ENCODE results near the gene SORCS2. TPM values are rescaled to one million over a fixed set of nuclear protein-coding genes. Genes with fewer than 3 reads are reported as not detected.

The SORCS2 gene
- total RNA-seq, 2 donors from 2014 or later = 1.0 to 4.4 TPM

- no peak for TF ChIP-seq CTCF (IDR thresholded peaks at IDR 0.05)
- no peak for TF ChIP-seq POLR2A (IDR thresholded peaks at IDR 0.05)
- TF ChIP-seq POLR2AphosphoS5 (IDR thresholded peaks at IDR 0.05) = no peak
- Histone ChIP-seq H3K4me3 (no peak overlapping the region), H3K9me3 (no peaks in the 10 kb centered on the region), H3K4me1 (replicated peaks) (no peaks in the 10 kb centered on the region), H3K27me3 (replicated peaks; ENCODE audit: insufficient read depth) (peaks cover 2% of the 10 kb centered on the region), H3K36me3 (no peaks in the 10 kb centered on the region), H3K27ac (no peak overlapping the region)
- 92% methylated on average over 4 of the region's 4 CpGs for WGBS
- no peak for DNase-seq (ENCODE audit: low spot score)
- intact Hi-C loops (cut with DNase I) = loop anchor here (10.0 kb wide), 1 partner anchor 274 kb away; the partner anchor contains the start of gene SORCS2
Measured at GRCh38 chr4:7469023-7469422, 276.7 kb downstream of the SORCS2 start.

- no peak for DNase-seq (ENCODE audit: low spot score)
- Histone ChIP-seq H3K4me1 (replicated peaks) (no peaks in the 10 kb centered on the region), H3K9me3 (no peaks in the 10 kb centered on the region), H3K27me3 (replicated peaks; ENCODE audit: insufficient read depth) (peaks cover 2% of the 10 kb centered on the region), H3K4me3 (no peak overlapping the region), H3K27ac (no peak overlapping the region), H3K36me3 (no peaks in the 10 kb centered on the region)
- intact Hi-C loops (cut with DNase I) = no loop called here
- TF ChIP-seq POLR2A (IDR thresholded peaks at IDR 0.05) (no peak), POLR2AphosphoS5 (IDR thresholded peaks at IDR 0.05) (no peak), CTCF (IDR thresholded peaks at IDR 0.05) (no peak)
- 85% methylated on average over 3 of the region's 3 CpGs for WGBS
Measured at GRCh38 chr4:7470111-7470510, 277.8 kb downstream of the SORCS2 start.

- 94% methylated on average over 8 of the region's 8 CpGs for WGBS
- Histone ChIP-seq H3K36me3 (no peaks in the 10 kb centered on the region), H3K4me1 (replicated peaks) (no peaks in the 10 kb centered on the region), H3K9me3 (no peaks in the 10 kb centered on the region), H3K4me3 (no peak overlapping the region), H3K27ac (no peak overlapping the region), H3K27me3 (replicated peaks; ENCODE audit: insufficient read depth) (peaks cover 2% of the 10 kb centered on the region)
- no peak for DNase-seq (ENCODE audit: low spot score)
- TF ChIP-seq POLR2A (IDR thresholded peaks at IDR 0.05) (no peak), POLR2AphosphoS5 (IDR thresholded peaks at IDR 0.05) (no peak), CTCF (IDR thresholded peaks at IDR 0.05) (no peak)
- intact Hi-C loops (cut with DNase I) = no loop called here
Measured at GRCh38 chr4:7470522-7471128, 278.3 kb downstream of the SORCS2 start.

GRCh38 chr4:7472442-7473013 lies 280.2 kb downstream of the SORCS2 start:
- Histone ChIP-seq H3K36me3 (no peaks in the 10 kb centered on the region), H3K9me3 (no peaks in the 10 kb centered on the region), H3K4me3 (no peak overlapping the region), H3K4me1 (replicated peaks) (no peaks in the 10 kb centered on the region), H3K27me3 (replicated peaks; ENCODE audit: insufficient read depth) (no peaks in the 10 kb centered on the region), H3K27ac (no peak overlapping the region)
- intact Hi-C loops (cut with DNase I) = no loop called here
- WGBS = 56% methylated on average over 19 of the region's 19 CpGs
- TF ChIP-seq POLR2A (IDR thresholded peaks at IDR 0.05) = no peak
- no peak for TF ChIP-seq CTCF (IDR thresholded peaks at IDR 0.05)
- TF ChIP-seq POLR2AphosphoS5 (IDR thresholded peaks at IDR 0.05) = no peak
- no peak for DNase-seq (ENCODE audit: low spot score)

- no peak overlapping the region for H3K4me3 ChIP-seq
- H3K9me3 ChIP-seq = no peaks in the 10 kb centered on the region
- no peak for TF ChIP-seq CTCF (IDR thresholded peaks at IDR 0.05)
- TF ChIP-seq POLR2AphosphoS5 (IDR thresholded peaks at IDR 0.05) = no peak
- no peak for TF ChIP-seq POLR2A (IDR thresholded peaks at IDR 0.05)
- H3K36me3 ChIP-seq = no peaks in the 10 kb centered on the region
- H3K27me3 ChIP-seq (replicated peaks; ENCODE audit: insufficient read depth) = no peaks in the 10 kb centered on the region
- intact Hi-C loops (cut with DNase I) = no loop called here
- no peaks in the 10 kb centered on the region for H3K4me1 ChIP-seq (replicated peaks)
- no peak overlapping the region for H3K27ac ChIP-seq
- DNase-seq (ENCODE audit: low spot score) = no peak
- WGBS = 55% methylated on average over 9 of the region's 10 CpGs
Measured at GRCh38 chr4:7473081-7473480, 280.7 kb downstream of the SORCS2 start.

Data from prostate gland (tissue), 2 donors.